Activated CD8-positive, alpha-beta T cell treated with anti-CD3 and anti-CD28 coated beads for 36 hours (primary cell): ENCODE results near the gene IGFLR1. TPM values are rescaled to one million over a fixed set of nuclear protein-coding genes. Genes with fewer than 3 reads are reported as not detected.

Experiments
- ATAC-seq: fragments of 200-7000 bp; cut with Tn5 transposase; one replicate; pipeline ENCODE4 v1.10.0; 2021; ENCODE audit warnings: mild to moderate bottlenecking, moderate library complexity
- CTCF ChIA-PET: fragments of 350-600 bp; sonication (Branson Sonifier 250); formaldehyde crosslinking; loops from one replicate; lab custom pipeline; 2021; ENCODE audit warnings: antibody characterized with exemption; lab: Charles Lee
- POLR2A ChIA-PET: fragments of 350-600 bp; sonication (Branson Sonifier 250); formaldehyde crosslinking; loops from one replicate; lab custom pipeline; 2021; ENCODE audit warnings: antibody characterized with exemption; lab: Charles Lee
- DNase-seq: peaks from one replicate; pipeline ENCODE4 v3.0.0-alpha.2; 2020
- H3K27ac Mint-ChIP-seq: one replicate; pipeline ENCODE4 v1.8.0; 2021; ENCODE audit warnings: mild to moderate bottlenecking, mixed read lengths
- H3K27me3 Mint-ChIP-seq: one replicate; pipeline ENCODE4 v1.8.0; 2021; ENCODE audit warnings: mixed read lengths
- H3K36me3 Mint-ChIP-seq: one replicate; pipeline ENCODE4 v1.8.0; 2021; ENCODE audit warnings: low read depth, mixed read lengths
- H3K4me1 Mint-ChIP-seq: one replicate; pipeline ENCODE4 v1.8.0; 2021; ENCODE audit warnings: low read depth, mixed read lengths
- H3K4me3 Mint-ChIP-seq: one replicate; pipeline ENCODE4 v1.8.0; 2021; ENCODE audit warnings: mild to moderate bottlenecking, moderate library complexity, mixed read lengths
- H3K9me3 Mint-ChIP-seq: one replicate; pipeline ENCODE4 v1.8.0; 2021; ENCODE audit warnings: mixed read lengths
- CTCF ChIP-seq: fragments of 200-600 bp; IDR thresholded peaks from one replicate; pipeline ENCODE4 v1.8.0; 2022; ENCODE audit warnings: antibody characterized with exemption, mild to moderate bottlenecking
- intact Hi-C: fragments of 100-400 bp; cut with micrococcal nuclease; formaldehyde crosslinking; loops from one replicate; pipeline ENCODE4 v1.10.0; 2022
- total RNA-seq, 2 experiments: library from RNA; stranded (reverse); gene quantifications; one replicate each; pipeline ENCODE4 v1.2.3, GENCODE V29; 2021

Gene IGFLR1
- total RNA-seq, 2 experiments from 2014 or later = 140 to 143 TPM

- peak overlapping the region; percentile 96 for H3K27ac Mint-ChIP-seq
- intact Hi-C loops = no loop called here
- no peak for TF ChIP-seq CTCF
- peak overlapping the region; percentile 87 for H3K4me3 Mint-ChIP-seq
- CTCF ChIA-PET = interaction anchor here (0.6 to 3.1 kb wide), 14 partner anchors 9 to 263 kb away, joined by 3 to 18 read pairs (median 3); no protein-coding TSS in a partner anchor
- no peaks in the 10 kb centered on the region for H3K9me3 Mint-ChIP-seq
- DNase-seq = peak; percentile 99
- POLR2A ChIA-PET = interaction anchor here (0.8 to 5.2 kb wide), 17 partner anchors 8 to 128 kb away, joined by 3 to 64 read pairs (median 5); partner anchors contain the start of genes HAUS5, HSPB6, KMT2B and LIN37
- no peaks in the 10 kb centered on the region for H3K27me3 Mint-ChIP-seq
- peak; percentile 72 for ATAC-seq
- H3K36me3 Mint-ChIP-seq = peaks cover 54% of the 10 kb centered on the region
- peaks cover 24% of the 10 kb centered on the region for H3K4me1 Mint-ChIP-seq
These were observed 1.6 kb downstream of the IGFLR1 start for GRCh38 chr19:35740423-35741202.

GRCh38 chr19:35740108-35740422 lies 2.2 kb downstream of the IGFLR1 start:
- H3K27ac Mint-ChIP-seq = no peak overlapping the region
- POLR2A ChIA-PET = interaction anchor here (0.8 to 5.2 kb wide), 15 partner anchors 8 to 89 kb away, joined by 3 to 64 read pairs (median 6); partner anchors contain the start of genes KMT2B and LIN37

GRCh38 chr19:35739275-35740107 lies 2.8 kb downstream of the IGFLR1 start:
- ATAC-seq (no peak), DNase-seq (no peak)
- intact Hi-C loops = loop anchor here (5.0 kb wide), 1 partner anchor 47 kb away; no protein-coding TSS in a partner anchor
- Mint-ChIP-seq H3K4me3 (peak overlapping the region; percentile 87), H3K4me1 (peaks cover 22% of the 10 kb centered on the region), H3K9me3 (no peaks in the 10 kb centered on the region), H3K27ac (peak overlapping the region; percentile 25), H3K36me3 (peaks cover 54% of the 10 kb centered on the region), H3K27me3 (no peaks in the 10 kb centered on the region)
- TF ChIP-seq CTCF = no peak
- ChIA-PET CTCF (interaction anchor here (1.2 to 3.1 kb wide), 5 partner anchors 9 to 80 kb away, joined by 3 to 18 read pairs (median 8); no protein-coding TSS in a partner anchor), POLR2A (interaction anchor here (1.1 to 5.2 kb wide), 13 partner anchors 7 to 89 kb away, joined by 3 to 64 read pairs (median 6); partner anchors contain the start of genes KMT2B and LIN37)

More at GRCh38 chr19:35740108-35740422, 2.2 kb downstream of the IGFLR1 start:
- CTCF ChIA-PET = interaction anchor here (0.8 to 3.1 kb wide), 11 partner anchors 9 to 80 kb away, joined by 3 to 18 read pairs (median 3); no protein-coding TSS in a partner anchor
- Mint-ChIP-seq H3K4me3 (peak overlapping the region; percentile 87), H3K27me3 (no peaks in the 10 kb centered on the region), H3K4me1 (peaks cover 22% of the 10 kb centered on the region), H3K36me3 (peaks cover 54% of the 10 kb centered on the region), H3K9me3 (no peaks in the 10 kb centered on the region)
- TF ChIP-seq CTCF = no peak
- no peak for DNase-seq
- intact Hi-C loops = no loop called here
- ATAC-seq = peak; percentile 4

GRCh38 chr19:35738887-35739229 lies 3.4 kb downstream of the IGFLR1 start:
- Mint-ChIP-seq H3K4me3 (peak overlapping the region; percentile 87), H3K36me3 (peaks cover 53% of the 10 kb centered on the region), H3K9me3 (no peaks in the 10 kb centered on the region), H3K27me3 (no peaks in the 10 kb centered on the region), H3K27ac (peak overlapping the region; percentile 66), H3K4me1 (peaks cover 21% of the 10 kb centered on the region)
- no peak for TF ChIP-seq CTCF
- ChIA-PET POLR2A (interaction anchor here (1.5 to 5.6 kb wide), 5 partner anchors 9 to 17 kb away, joined by 4 to 105 read pairs (median 16); partner anchors contain the start of genes KMT2B and LIN37), CTCF (interaction anchor here (1.5 to 3.1 kb wide), 3 partner anchors 8 to 81 kb away, joined by 3 to 18 read pairs (median 15); no protein-coding TSS in a partner anchor)
- DNase-seq = no peak
- intact Hi-C loops = loop anchor here (5.0 kb wide), 1 partner anchor 47 kb away; no protein-coding TSS in a partner anchor
- ATAC-seq = no peak
